ENCODE measurements around the gene FAM9A.
A peak's percentile ranks its signal among the peaks of the same experiment; 100 is the strongest.

FAM9A gene

GRCh38 chrX:8801041-8801599 lies at the start of gene FAM9A:
Gene FAM9A (minus strand): TSS chrX:8801383. CDS start chrX:8800171, 1,212 bp downstream.
- no peak for DNase-seq (ENCODE audit: low read depth)

- DNase-seq (ENCODE audit: low read depth): no peak
Observed at GRCh38 chrX:8850478-8850877, 49.3 kb upstream of the FAM9A start.

- no peak for DNase-seq (ENCODE audit: low read depth)
Observed at GRCh38 chrX:8849945-8850344, 48.8 kb upstream of the FAM9A start.

GRCh38 chrX:8849458-8849857 lies 48.3 kb upstream of the FAM9A start:
- DNase-seq (ENCODE audit: low read depth): no peak

- no peak for DNase-seq (ENCODE audit: low read depth)
Observed at GRCh38 chrX:8848911-8849310, 47.7 kb upstream of the FAM9A start.

GRCh38 chrX:8848441-8848840 lies 47.3 kb upstream of the FAM9A start:
- DNase-seq (ENCODE audit: low read depth): no peak

- no peak for DNase-seq (ENCODE audit: low read depth)
Observed at GRCh38 chrX:8847360-8847759, 46.2 kb upstream of the FAM9A start.

- no peak for DNase-seq (ENCODE audit: low read depth)
Observed at GRCh38 chrX:8846266-8846665, 45.1 kb upstream of the FAM9A start.

GRCh38 chrX:8845469-8845868 lies 44.3 kb upstream of the FAM9A start:
- DNase-seq (ENCODE audit: low read depth): no peak

GRCh38 chrX:8845060-8845459 lies 43.9 kb upstream of the FAM9A start:
- DNase-seq (ENCODE audit: low read depth): no peak

- DNase-seq (ENCODE audit: low read depth): no peak
Observed at GRCh38 chrX:8844157-8844556, 43.0 kb upstream of the FAM9A start.

GRCh38 chrX:8841911-8842310 lies 40.7 kb upstream of the FAM9A start:
- no peak for DNase-seq (ENCODE audit: low read depth)

GRCh38 chrX:8834392-8834791 lies 33.2 kb upstream of the FAM9A start:
- no peak for DNase-seq (ENCODE audit: low read depth)

- no peak for DNase-seq (ENCODE audit: low read depth)
Observed at GRCh38 chrX:8832582-8833378, 31.6 kb upstream of the FAM9A start.

- no peak for DNase-seq (ENCODE audit: low read depth)
Observed at GRCh38 chrX:8823698-8824097, 22.5 kb upstream of the FAM9A start.

- no peak for DNase-seq (ENCODE audit: low read depth)
Observed at GRCh38 chrX:8822002-8822401, 20.8 kb upstream of the FAM9A start.

GRCh38 chrX:8820910-8821527 lies 19.8 kb upstream of the FAM9A start:
- DNase-seq (ENCODE audit: low read depth): no peak

GRCh38 chrX:8815460-8816065 lies 14.4 kb upstream of the FAM9A start:
- DNase-seq (ENCODE audit: low read depth): peak; percentile 10

GRCh38 chrX:8813036-8813435 lies 11.9 kb upstream of the FAM9A start:
- DNase-seq (ENCODE audit: low read depth): no peak

GRCh38 chrX:8811611-8812010 lies 10.4 kb upstream of the FAM9A start:
- no peak for DNase-seq (ENCODE audit: low read depth)

- DNase-seq (ENCODE audit: low read depth): no peak
Observed at GRCh38 chrX:8808661-8809060, 7.5 kb upstream of the FAM9A start.

- DNase-seq (ENCODE audit: low read depth): no peak
Observed at GRCh38 chrX:8805974-8806373, 4.8 kb upstream of the FAM9A start.

- DNase-seq (ENCODE audit: low read depth): no peak
Observed at GRCh38 chrX:8805046-8805445, 3.9 kb upstream of the FAM9A start.

Measured in non-pigmented ciliary epithelial cell (primary cell).